HAP-1 (cell line): Measurements from ENCODE around the gene ATP2B2.

Source experiments
- DNase-seq, 2 experiments: peaks; one replicate each; pipeline ENCODE4 v3.0.0-alpha.2; 2016 to 2020; ENCODE audit warnings: low spot score in 2 of 2
- H3K27me3 ChIP-seq: fragments of 250-450 bp; sonication (Bioruptor Pico); 2 replicates; pipeline ENCODE4 v1.5.1; 2020; ENCODE audit warnings: low read depth, mild to moderate bottlenecking, moderate library complexity
- H3K36me3 ChIP-seq: fragments of 250-450 bp; sonication (Bioruptor Pico); replicated peaks from 2 replicates; pipeline ENCODE4 v1.5.1; 2020; ENCODE audit warnings: mild to moderate bottlenecking
- H3K4me1 ChIP-seq: fragments of 250-450 bp; sonication (Bioruptor Pico); 2 replicates; pipeline ENCODE4 v1.5.1; 2020; ENCODE audit warnings: mild to moderate bottlenecking
- H3K4me3 ChIP-seq: fragments of 250-450 bp; sonication (Bioruptor Pico); 2 replicates; pipeline ENCODE4 v1.5.1; 2020; ENCODE audit warnings: mild to moderate bottlenecking, moderate library complexity
- H3K9me3 ChIP-seq: fragments of 250-450 bp; sonication (Bioruptor Pico); 2 replicates; pipeline ENCODE4 v1.5.1; 2020; ENCODE audit warnings: mild to moderate bottlenecking, moderate library complexity
- in situ Hi-C: fragments of 300-500 bp; cut with MboI; formaldehyde crosslinking; loops from 3 replicates; pipeline ENCODE4 v1.14.3; 2020; ENCODE audit warnings: low sequenced_read_pairs, inconsistent platforms, mixed read lengths

The ATP2B2 gene

DNA sequence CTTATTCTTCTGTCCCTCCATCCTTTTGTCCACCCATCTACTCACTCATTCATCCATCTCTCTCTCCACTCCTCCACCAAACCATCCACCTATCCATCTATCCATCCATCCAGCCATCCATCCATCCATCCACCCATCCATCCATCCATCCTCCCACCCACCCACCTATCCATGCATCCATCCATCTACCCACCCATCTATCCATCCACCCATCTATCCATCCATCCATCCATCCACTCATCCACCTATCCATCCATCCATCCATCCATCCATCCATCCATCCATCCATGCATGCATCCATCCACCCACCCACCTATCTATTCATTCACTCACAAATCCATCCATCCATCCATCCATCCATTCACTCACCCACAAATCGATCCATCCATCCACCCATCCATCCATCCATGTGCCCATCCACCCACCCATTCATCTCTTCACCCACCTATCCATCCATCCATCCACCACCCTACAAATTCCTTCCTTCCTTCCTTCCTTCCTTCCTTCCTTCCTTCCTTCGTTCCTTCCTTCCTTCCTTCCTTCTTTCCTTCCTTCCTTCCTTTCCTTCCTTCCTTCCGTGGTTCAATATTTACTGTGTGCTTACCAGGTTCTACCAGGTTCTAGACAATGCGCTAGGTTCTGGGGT, 17.3 kb downstream of the ATP2B2 start:
- H3K4me3 ChIP-seq = no peak overlapping the region
- DNase-seq = no peak
- peaks cover 8% of the 10 kb centered on the region; the same call in 1 of the 2 replicates for H3K27me3 ChIP-seq
- no peaks in the 10 kb centered on the region for H3K4me1 ChIP-seq
- no peaks in the 10 kb centered on the region for H3K9me3 ChIP-seq
- in situ Hi-C loops = no loop called here
- no peaks in the 10 kb centered on the region for H3K36me3 ChIP-seq

DNA sequence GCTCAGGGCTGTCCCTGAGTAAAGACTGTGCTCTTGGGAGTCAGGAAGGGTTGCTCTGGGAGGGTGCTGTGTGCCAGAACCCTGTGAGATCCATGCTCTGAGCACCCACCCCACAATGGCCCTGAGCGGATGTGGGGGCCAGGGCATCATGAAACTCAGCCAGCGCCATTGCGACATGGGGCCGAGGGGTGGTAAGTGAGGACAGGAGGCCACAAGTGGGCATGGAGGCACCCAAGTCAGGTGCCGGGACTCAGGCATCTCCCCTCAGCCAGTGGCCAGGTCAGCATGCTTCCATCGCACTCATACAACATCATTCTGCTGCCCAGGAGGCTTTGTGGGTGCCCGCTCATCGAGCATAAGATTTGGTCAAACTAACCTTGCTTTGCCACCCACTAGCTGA, 19.6 kb downstream of the ATP2B2 start:
- H3K27me3 ChIP-seq = peaks cover 8% of the 10 kb centered on the region; the same call in 1 of the 2 replicates
- no peak overlapping the region for H3K4me3 ChIP-seq
- DNase-seq = no peak
- in situ Hi-C loops = no loop called here
- H3K36me3 ChIP-seq = no peaks in the 10 kb centered on the region
- H3K4me1 ChIP-seq = no peaks in the 10 kb centered on the region
- no peaks in the 10 kb centered on the region for H3K9me3 ChIP-seq

DNA sequence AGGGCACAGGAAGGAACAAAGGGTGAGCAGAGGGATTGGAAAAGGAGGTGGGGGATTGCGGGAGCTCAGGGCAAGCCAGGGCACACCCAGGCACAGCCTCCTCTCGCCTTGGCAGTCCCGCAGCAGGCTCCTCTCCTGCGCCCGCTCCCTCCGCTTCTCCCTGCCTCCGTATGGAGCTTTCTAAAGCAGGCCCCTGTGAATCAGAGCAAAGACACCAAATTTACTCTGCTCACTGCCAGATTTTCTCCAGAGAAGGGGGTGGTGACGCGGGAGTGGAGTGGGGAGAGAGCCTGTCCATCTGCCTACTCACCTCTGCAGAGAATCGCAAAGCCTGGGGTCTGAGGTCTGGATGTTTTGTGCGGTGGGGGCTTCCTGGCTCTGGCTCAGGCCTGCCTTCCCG, 20.0 kb downstream of the ATP2B2 start:
- no peak for DNase-seq
- H3K27me3 ChIP-seq = peaks cover 8% of the 10 kb centered on the region; the same call in 1 of the 2 replicates
- no peaks in the 10 kb centered on the region for H3K36me3 ChIP-seq
- in situ Hi-C loops = no loop called here
- no peaks in the 10 kb centered on the region for H3K4me1 ChIP-seq
- H3K9me3 ChIP-seq = no peaks in the 10 kb centered on the region
- no peak overlapping the region for H3K4me3 ChIP-seq

DNA sequence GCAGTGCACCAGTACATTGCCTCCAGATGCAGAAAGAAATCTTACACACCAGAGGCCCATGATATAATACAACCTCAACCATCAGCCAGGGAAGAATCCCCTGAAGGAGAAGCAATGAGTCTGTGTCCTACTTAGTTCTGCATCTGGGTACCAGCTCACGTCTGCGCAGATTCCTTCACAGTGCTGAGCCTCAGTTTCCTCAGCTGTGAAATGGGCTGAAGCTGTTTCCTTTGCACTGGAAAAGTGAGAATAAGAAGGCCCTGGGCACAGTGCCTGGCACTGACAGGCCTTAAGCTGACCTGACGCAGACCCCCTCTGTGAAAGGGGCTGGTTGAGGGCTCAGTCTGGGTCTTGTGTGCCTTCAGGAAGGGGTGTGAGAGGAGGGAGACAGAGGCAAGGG, 20.7 kb downstream of the ATP2B2 start:
- Histone ChIP-seq H3K4me1 (no peaks in the 10 kb centered on the region), H3K9me3 (no peaks in the 10 kb centered on the region), H3K27me3 (peaks cover 8% of the 10 kb centered on the region; the same call in 1 of the 2 replicates), H3K4me3 (no peak overlapping the region), H3K36me3 (no peaks in the 10 kb centered on the region)
- in situ Hi-C loops = no loop called here
- no peak for DNase-seq

DNA sequence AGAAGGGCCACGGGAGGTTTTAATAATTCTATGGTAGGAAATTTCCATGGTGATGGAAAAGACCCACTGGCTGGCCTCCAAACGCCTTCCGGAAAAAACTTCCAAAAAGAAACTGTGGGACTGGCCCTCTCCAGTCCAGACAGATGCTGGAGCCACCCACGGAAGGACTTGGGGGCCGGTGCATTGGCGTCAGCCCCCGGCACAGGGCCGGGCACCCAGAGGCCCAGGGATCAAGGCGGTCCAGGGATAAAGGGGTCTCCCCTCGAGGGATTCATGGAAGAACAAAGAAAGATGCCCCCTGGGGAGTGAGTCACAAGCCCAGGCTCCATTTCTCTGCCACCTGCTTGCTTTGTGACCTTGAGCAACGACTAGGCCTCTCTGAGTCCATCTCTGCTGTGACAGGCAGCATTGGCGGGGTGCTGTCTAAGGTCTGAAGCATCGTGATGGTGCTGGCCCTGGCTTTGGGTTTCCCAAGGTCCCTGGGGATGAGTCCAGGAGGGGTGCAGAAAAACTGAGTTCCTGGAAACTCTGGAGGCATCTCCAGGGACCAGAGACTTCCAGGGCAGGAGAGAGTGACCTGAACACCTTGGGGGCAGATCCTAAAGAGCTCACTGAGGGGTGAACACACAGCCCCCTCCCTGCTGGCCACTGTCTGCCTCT, 21.6 kb downstream of the ATP2B2 start:
- no peaks in the 10 kb centered on the region for H3K9me3 ChIP-seq
- in situ Hi-C loops = no loop called here
- no peaks in the 10 kb centered on the region for H3K36me3 ChIP-seq
- no peaks in the 10 kb centered on the region for H3K4me1 ChIP-seq
- no peak for DNase-seq
- no peak overlapping the region for H3K4me3 ChIP-seq
- peaks cover 8% of the 10 kb centered on the region; the same call in 1 of the 2 replicates for H3K27me3 ChIP-seq

DNA sequence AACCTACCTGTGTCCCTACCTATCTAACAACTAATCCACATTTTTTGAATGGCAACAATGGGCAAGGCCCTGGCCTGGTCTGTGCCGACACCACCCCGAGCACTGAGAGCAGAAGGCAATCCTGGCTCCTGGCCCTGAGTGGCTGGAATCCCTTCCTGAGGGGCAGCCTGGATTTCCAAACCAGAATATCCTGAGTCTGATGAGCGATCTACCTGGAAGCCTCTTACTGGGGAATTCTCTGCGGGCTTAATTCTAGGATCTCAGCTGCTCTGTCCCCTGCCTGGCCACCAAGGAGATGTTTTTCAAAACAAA, 22.1 kb downstream of the ATP2B2 start:
- Histone ChIP-seq H3K27me3 (peaks cover 8% of the 10 kb centered on the region; the same call in 1 of the 2 replicates), H3K4me1 (no peaks in the 10 kb centered on the region), H3K9me3 (no peaks in the 10 kb centered on the region), H3K36me3 (no peaks in the 10 kb centered on the region), H3K4me3 (no peak overlapping the region)
- no peak for DNase-seq
- in situ Hi-C loops = no loop called here

DNA sequence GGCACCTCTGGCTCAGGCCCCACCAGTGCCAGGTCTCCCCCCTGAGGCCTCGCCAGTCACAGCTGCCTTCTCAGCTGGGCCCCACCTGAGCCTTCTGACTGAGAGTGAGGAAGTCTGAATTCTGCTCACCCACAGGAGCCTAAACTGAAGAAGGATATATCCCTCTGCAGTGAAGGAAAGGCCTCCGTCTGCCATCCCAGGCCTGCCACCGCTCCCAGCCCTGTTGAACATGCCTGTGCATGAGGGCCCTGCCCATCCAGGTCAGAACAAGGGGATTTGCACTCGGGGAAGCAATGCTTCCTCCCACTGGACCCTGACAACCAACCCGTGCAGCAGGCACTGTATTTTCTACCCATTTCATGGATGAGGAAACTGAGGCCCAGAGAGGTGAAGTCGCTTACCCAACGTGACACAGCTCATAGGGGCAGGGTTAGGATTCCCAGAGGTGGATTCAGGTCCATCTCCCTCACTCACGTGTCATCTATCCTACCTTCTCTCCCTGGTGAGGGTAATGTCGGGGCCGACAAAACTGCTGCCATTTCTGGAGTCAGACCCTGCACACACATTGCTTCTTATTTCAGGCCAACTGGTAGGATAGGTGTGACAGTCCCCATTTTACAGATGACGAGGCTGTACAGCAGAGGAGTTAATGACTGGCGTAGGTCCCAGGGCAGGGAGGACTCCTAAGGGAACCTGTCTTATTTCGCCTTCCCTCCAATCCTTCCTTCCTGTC, 22.6 kb downstream of the ATP2B2 start:
- Histone ChIP-seq H3K9me3 (no peaks in the 10 kb centered on the region), H3K4me3 (no peak overlapping the region), H3K4me1 (no peaks in the 10 kb centered on the region), H3K27me3 (peaks cover 8% of the 10 kb centered on the region; the same call in 1 of the 2 replicates), H3K36me3 (no peaks in the 10 kb centered on the region)
- DNase-seq = no peak
- in situ Hi-C loops = no loop called here

DNA sequence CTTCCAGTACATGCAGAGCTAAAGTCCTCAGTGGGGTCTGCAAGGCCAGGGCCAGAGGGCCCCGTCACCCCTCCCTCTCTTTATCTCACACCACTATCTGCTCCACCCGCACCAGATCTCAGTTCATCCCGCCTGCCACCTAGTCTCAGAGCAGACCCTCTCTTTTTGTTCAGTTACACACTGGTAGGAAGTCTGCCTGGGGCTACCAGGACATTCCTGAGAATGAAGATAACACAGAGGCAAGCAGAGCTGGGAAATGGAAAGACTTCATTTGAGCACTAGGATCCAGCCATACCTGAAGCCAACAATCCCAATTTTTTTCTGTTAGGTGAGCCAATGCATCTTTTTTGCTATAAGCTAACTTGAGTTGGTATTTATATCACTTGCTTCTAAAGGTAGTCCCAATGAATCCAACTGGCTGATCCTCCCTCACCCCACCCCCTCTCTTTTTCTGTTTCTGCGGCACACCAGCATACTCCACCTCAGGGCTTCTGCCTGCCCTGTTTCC, 24.5 kb downstream of the ATP2B2 start:
- in situ Hi-C loops = no loop called here
- Histone ChIP-seq H3K4me1 (no peaks in the 10 kb centered on the region), H3K9me3 (no peaks in the 10 kb centered on the region), H3K4me3 (no peak overlapping the region), H3K36me3 (no peaks in the 10 kb centered on the region), H3K27me3 (0 out of 2 replicates have a peak, but pooled peaks cover 2% of the 10 kb centered on the region)
- no peak for DNase-seq

DNA sequence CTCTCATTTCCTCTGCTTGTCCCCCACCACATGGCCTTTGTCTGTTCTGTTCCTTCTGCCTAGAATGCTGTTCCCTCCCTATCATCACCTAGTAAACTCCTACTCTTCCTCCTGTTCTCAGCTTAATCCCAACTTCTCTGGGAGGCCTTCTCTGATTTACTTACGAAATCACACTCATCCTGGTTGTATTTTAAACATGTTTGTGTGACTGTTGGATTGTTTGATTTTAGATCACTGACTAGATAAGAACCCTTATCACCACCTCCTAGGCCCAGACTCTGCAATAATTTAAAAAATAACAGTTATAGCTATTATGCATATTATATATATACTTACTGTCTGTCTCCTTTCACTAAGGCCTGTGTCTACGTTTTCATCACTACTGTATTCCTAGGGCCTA, 26.1 kb downstream of the ATP2B2 start:
- H3K36me3 ChIP-seq = no peaks in the 10 kb centered on the region
- H3K9me3 ChIP-seq = no peaks in the 10 kb centered on the region
- H3K4me3 ChIP-seq = no peak overlapping the region
- 0 out of 2 replicates have a peak, but pooled peaks cover 2% of the 10 kb centered on the region for H3K27me3 ChIP-seq
- no peaks in the 10 kb centered on the region for H3K4me1 ChIP-seq
- in situ Hi-C loops = no loop called here
- DNase-seq = no peak

DNA sequence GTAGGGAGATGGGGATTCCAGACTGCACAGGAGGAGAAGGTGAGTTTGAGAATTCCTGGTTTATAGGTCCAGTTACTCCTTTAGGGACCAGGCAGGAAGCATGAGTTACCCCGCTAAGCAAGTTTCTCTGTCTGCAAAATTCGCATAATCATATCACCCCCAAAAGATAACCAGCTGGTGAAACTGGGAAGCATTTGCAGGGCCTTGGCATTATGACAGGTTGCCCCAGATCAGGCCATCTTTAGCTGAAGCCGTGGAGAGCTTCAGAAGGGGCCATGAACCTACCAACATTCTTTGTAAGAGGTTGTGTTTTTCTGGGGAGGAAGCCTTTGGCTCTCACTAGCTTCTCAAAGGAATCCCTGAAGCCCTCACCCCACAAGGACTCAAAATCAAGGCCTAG, 29.4 kb downstream of the ATP2B2 start:
- peaks cover 8% of the 10 kb centered on the region; the same call in 1 of the 2 replicates for H3K27me3 ChIP-seq
- in situ Hi-C loops = no loop called here
- no peaks in the 10 kb centered on the region for H3K9me3 ChIP-seq

DNA sequence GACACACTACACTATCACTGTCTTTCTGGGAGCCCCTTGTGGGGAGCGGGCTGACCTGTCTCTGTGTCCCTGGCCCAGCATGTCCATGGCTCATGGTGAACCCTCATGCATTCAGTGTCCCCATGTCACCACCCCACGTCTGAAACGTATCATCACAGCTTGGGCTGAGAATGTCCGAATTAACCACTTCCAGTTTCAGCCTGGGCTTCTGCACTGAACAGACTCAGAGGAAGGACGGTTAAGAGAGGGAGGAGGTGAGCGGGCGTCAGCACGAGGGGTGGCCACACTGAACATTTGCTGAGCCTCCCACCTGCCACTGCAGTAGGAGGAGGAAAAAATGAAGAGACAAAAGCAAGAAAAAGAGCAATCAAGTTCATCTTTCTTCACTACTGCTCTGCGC, 30.5 kb downstream of the ATP2B2 start:
- no peak for DNase-seq
- in situ Hi-C loops = no loop called here
- H3K36me3 ChIP-seq = no peaks in the 10 kb centered on the region
- peaks cover 8% of the 10 kb centered on the region; the same call in 1 of the 2 replicates for H3K27me3 ChIP-seq
- no peak overlapping the region for H3K4me3 ChIP-seq
- H3K9me3 ChIP-seq = no peaks in the 10 kb centered on the region
- no peaks in the 10 kb centered on the region for H3K4me1 ChIP-seq

More for the DNA sequence above, 29.4 kb downstream of the ATP2B2 start:
- Histone ChIP-seq H3K36me3 (no peaks in the 10 kb centered on the region), H3K4me3 (no peak overlapping the region), H3K4me1 (no peaks in the 10 kb centered on the region)
- no peak for DNase-seq

DNA sequence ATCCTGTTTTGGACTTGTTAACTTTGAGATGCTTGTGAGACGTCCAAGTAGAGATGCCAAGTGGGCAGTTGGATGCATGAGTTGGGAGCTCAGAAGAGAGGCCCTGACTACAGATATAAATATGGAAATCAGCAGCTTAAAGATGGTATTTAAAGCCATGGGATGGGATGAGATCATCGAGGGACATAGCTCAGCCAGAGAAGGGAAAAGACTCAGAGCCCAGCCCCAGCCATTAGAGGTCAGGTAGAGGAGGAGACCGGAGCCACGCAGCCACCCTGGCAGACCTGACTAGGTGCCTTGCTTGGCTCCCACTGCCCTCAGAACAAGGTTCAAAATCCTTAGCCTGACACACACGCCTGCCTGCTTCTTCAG, 31.1 kb downstream of the ATP2B2 start:
- H3K4me1 ChIP-seq = no peaks in the 10 kb centered on the region
- in situ Hi-C loops = no loop called here
- no peak overlapping the region for H3K4me3 ChIP-seq
- no peaks in the 10 kb centered on the region for H3K36me3 ChIP-seq
- peaks cover 8% of the 10 kb centered on the region; the same call in 1 of the 2 replicates for H3K27me3 ChIP-seq
- DNase-seq = no peak
- H3K9me3 ChIP-seq = no peaks in the 10 kb centered on the region

DNA sequence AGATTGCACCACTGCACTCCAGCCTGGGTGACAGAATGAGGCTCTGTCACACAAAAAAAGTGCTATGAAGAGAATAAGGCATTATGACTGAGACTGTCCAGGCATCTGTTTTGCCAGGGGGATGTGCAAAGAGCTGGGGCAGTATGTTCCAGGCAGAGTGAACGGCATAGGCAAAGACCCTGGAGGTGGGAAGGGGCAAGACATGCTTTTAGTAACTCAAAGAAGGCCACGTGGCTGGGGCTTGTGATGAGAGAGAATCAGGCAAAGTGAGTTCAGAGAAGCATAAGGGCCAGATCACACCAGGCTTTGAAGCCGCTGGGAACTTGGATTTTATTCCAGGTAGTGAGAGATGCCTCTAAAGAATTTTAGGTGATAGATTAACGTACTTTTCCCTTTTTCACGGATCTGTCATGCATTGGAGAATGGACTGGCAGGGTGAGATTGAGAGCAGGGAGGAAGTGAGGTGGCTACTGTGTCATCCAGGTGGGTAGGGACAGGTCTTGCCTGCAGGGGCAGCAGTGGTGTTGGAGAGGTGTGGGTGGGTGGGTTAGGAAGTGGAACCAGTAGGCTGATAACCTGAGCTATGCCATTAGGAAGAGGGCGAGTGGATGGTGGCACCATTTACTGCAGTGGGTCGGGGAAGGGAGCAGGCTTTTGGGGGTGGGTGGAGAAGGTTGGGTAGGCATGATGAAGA, 31.7 kb downstream of the ATP2B2 start:
- no peak overlapping the region for H3K4me3 ChIP-seq
- H3K9me3 ChIP-seq = no peaks in the 10 kb centered on the region
- in situ Hi-C loops = no loop called here
- no peaks in the 10 kb centered on the region for H3K4me1 ChIP-seq
- DNase-seq = no peak
- peaks cover 8% of the 10 kb centered on the region; the same call in 1 of the 2 replicates for H3K27me3 ChIP-seq
- no peaks in the 10 kb centered on the region for H3K36me3 ChIP-seq
